HepG2 (cell line): Measurements from ENCODE around the gene UBQLN1. TPM values are rescaled to one million over a fixed set of nuclear protein-coding genes. Genes with fewer than 3 reads are reported as not detected.
A peak's percentile ranks its signal among the peaks of the same experiment; 100 is the strongest.

ENCODE experiments used
- DPF2 ChIP-seq: sonication (generic); formaldehyde crosslinking; IDR thresholded peaks from 2 replicates; pipeline ENCODE4 v1.4.0; 2020; ENCODE audit warnings: mild to moderate bottlenecking, low read depth, missing genetic modification reagents, borderline replicate concordance
- KAT8 ChIP-seq: IDR thresholded peaks from 2 replicates; pipeline ENCODE4 v1.6.1; 2016; ENCODE audit warnings: missing genetic modification reagents, missing compliant biosample characterization
- POLR2A ChIP-seq, 2 experiments: IDR thresholded peaks; 2 replicates each; pipeline ENCODE4 v1.6.1; 2011; ENCODE audit warnings: low read depth in 2 of 2, low read length in 2 of 2, mild to moderate bottlenecking in 1 of 2, moderate library complexity in 1 of 2; ENCODE audit not compliant: insufficient read depth in 1 of 2
- PRPF4 ChIP-seq: fragments of 200-400 bp; formaldehyde crosslinking; IDR thresholded peaks from 2 replicates; pipeline ENCODE4 v1.6.1; 2016; ENCODE audit warnings: low read length, low read depth; ENCODE audit not compliant: poor library complexity, severe bottlenecking
- RARG ChIP-seq: sonication (generic); formaldehyde crosslinking; IDR thresholded peaks from 2 replicates; pipeline ENCODE4 v1.4.0; 2020; ENCODE audit warnings: low read depth, mild to moderate bottlenecking, missing genetic modification reagents
- SMC3 ChIP-seq: IDR thresholded peaks from 2 replicates; pipeline ENCODE4 v1.6.1; 2011; ENCODE audit warnings: low read length, improper control_type of control experiment
- STAT5B ChIP-seq: sonication (generic); formaldehyde crosslinking; IDR thresholded peaks from 2 replicates; pipeline ENCODE4 v1.4.0; 2020; ENCODE audit warnings: missing genetic modification reagents
- THYN1 ChIP-seq: sonication (generic); formaldehyde crosslinking; IDR thresholded peaks from 2 replicates; pipeline ENCODE4 v1.8.1; 2023; ENCODE audit warnings: low read depth, mild to moderate bottlenecking, moderate library complexity, missing genetic modification reagents, borderline replicate concordance
- ZFP1 ChIP-seq: IDR thresholded peaks from 2 replicates; pipeline ENCODE4 v1.6.1; 2016
- ZFP37 ChIP-seq: sonication (generic); formaldehyde crosslinking; IDR thresholded peaks from 2 replicates; pipeline ENCODE4 v1.4.0; 2020; ENCODE audit warnings: missing genetic modification reagents, borderline replicate concordance
- ZMAT3 ChIP-seq: sonication (generic); formaldehyde crosslinking; conservative IDR thresholded peaks from 2 replicates; pipeline ENCODE4 v1.7.0; 2021; ENCODE audit warnings: missing genetic modification reagents
- ZNF557 ChIP-seq: sonication (generic); formaldehyde crosslinking; IDR thresholded peaks from 2 replicates; pipeline ENCODE4 v1.4.0; 2020; ENCODE audit warnings: missing genetic modification reagents
- ZNF572 ChIP-seq: sonication (generic); formaldehyde crosslinking; IDR thresholded peaks from 2 replicates; pipeline ENCODE4 v1.5.1; 2020; ENCODE audit warnings: mild to moderate bottlenecking, missing genetic modification reagents
- ZNF672 ChIP-seq: sonication (generic); formaldehyde crosslinking; IDR thresholded peaks from 2 replicates; pipeline ENCODE4 v1.8.1; 2022; ENCODE audit warnings: missing genetic modification reagents
- ZNF766 ChIP-seq: sonication (generic); formaldehyde crosslinking; IDR thresholded peaks from 2 replicates; pipeline ENCODE4 v1.5.0; 2020; ENCODE audit warnings: missing genetic modification reagents, borderline replicate concordance
- ZNF839 ChIP-seq: sonication (generic); formaldehyde crosslinking; IDR thresholded peaks from 2 replicates; pipeline ENCODE4 v1.4.0; 2020; ENCODE audit warnings: missing genetic modification reagents, mild to moderate bottlenecking, borderline replicate concordance
- ZSCAN31 ChIP-seq: sonication (generic); formaldehyde crosslinking; IDR thresholded peaks from 2 replicates; pipeline ENCODE4 v1.5.0; 2020; ENCODE audit warnings: low read depth, mild to moderate bottlenecking, missing genetic modification reagents
- polyA plus RNA-seq, 8 experiments: library from polyadenylated mRNA; depleted of rRNA in 3 of 8; stranded (reverse) in 7 of 8; unstranded in 1 of 8; fragments of >200 nt; fragmentation: Illumina TruSeq in 4 of 8; extraction: Trizol in 4 of 8; gene quantifications; 2 replicates each; pipeline versions ENCODE4 v1.2.1 to v1.2.3, GENCODE V29; 2011 to 2016; ENCODE audit warnings: low read depth in 4 of 8, missing spikeins in 1 of 8, mixed read lengths in 1 of 8; ENCODE audit not compliant: insufficient read depth in 1 of 8
- total RNA-seq, 5 experiments: library from RNA; depleted of rRNA; stranded (reverse); fragments of >200 nt; fragmentation: Illumina TruSeq; extraction: Trizol; gene quantifications; 2 replicates each; pipeline ENCODE4 v1.2.3, GENCODE V29; 2016; ENCODE audit warnings: low read depth in 1 of 5
- TF ChIP-seq, protein P1 (sequence below), 2 experiments: sonication (generic) in 1 of 2; formaldehyde crosslinking in 1 of 2; IDR thresholded peaks; 2 replicates each; pipeline versions ENCODE4 v1.5.1 to v1.6.1; 2011 to 2020; ENCODE audit warnings: borderline replicate concordance in 1 of 2, low read depth in 1 of 2, low read length in 1 of 2, mild to moderate bottlenecking in 1 of 2, missing genetic modification reagents in 1 of 2, moderate library complexity in 1 of 2
- TF ChIP-seq, protein P2 (sequence below): sonication (generic); formaldehyde crosslinking; IDR thresholded peaks from one replicate; pipeline ENCODE4 v1.5.1; 2020; ENCODE audit warnings: mild to moderate bottlenecking, missing genetic modification reagents; ENCODE audit errors: not compliant biosample characterization

UBQLN1 gene
- total and polyA plus RNA-seq, 2 of the 13 experiments (the other 11 are each of a cell fraction or from before 2014, with no cell fraction given), result 78.1 to 83.8 TPM

DNA sequence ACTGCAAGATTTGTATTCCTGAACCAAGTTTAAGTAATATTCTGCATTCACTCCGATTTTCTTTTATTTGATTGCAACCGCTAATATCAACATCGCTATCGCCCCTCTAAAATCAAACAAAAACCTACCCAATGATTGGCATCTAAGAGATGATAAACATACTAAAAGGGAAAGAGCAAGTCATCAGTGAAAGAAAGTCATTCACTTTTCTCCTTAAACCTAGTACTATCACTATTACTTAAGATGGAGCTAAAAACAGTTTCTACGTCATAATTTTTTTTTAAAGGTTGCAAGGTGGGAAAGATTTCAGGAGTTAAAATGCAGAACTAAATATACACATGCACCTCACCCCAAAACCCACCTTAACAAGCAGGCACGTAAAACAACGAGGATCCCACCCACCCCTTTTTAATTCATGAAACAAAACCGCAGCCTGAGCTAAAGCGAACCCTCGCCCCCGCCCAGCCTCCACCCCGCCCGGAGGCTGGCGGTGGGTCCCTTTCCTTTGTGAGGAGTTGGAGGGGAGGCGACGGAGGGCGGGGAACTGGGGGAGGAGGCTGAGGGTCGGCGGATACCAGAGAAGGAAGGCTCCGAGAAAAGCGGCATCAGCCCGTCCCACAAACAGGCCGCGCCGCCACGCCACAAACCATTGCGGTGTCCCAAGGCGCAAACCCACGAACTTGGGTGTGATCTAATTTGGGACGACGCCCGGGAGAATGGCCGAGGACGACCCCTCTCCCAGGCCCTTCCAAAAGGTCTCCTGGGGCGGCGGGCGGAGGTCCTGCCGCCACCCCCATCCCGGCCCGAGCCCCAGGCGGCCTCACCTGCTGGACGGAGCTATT lies 861 bp downstream of the UBQLN1 start (continued):
- TF ChIP-seq ZNF839 (CRISPR knock-in tag) (peak; percentile 53; the same call in 1 of the 2 replicates), PRPF4 (no peak), ZNF557 (CRISPR knock-in tag) (0 out of 2 replicates have a peak, but pooled peaks have one; percentile 54), THYN1 (CRISPR knock-in tag) (no peak), ZNF766 (CRISPR knock-in tag) (0 out of 2 replicates have a peak, but pooled peaks have one; percentile 5), ZSCAN31 (no peak), ZNF572 (CRISPR knock-in tag) (no peak), SMC3 (no peak), ZNF672 (no peak), POLR2A (IDR thresholded peaks at IDR 0.05; ENCODE audit: insufficient read depth in 1 of 2, low read depth in 2 of 2, low read length in 2 of 2) (no peak), DPF2 (no peak), KAT8 (CRISPR knock-in tag) (no peak), RARG (CRISPR knock-in tag) (no peak), STAT5B (CRISPR knock-in tag) (no peak), ZMAT3 (CRISPR knock-in tag) (no peak), ZFP37 (no peak), ZFP1 (CRISPR knock-in tag) (no peak)
- TF ChIP-seq, protein P1, sequence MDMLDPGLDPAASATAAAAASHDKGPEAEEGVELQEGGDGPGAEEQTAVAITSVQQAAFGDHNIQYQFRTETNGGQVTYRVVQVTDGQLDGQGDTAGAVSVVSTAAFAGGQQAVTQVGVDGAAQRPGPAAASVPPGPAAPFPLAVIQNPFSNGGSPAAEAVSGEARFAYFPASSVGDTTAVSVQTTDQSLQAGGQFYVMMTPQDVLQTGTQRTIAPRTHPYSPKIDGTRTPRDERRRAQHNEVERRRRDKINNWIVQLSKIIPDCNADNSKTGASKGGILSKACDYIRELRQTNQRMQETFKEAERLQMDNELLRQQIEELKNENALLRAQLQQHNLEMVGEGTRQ (IDR thresholded peaks at IDR 0.05; ENCODE audit: low read depth, low read length), result no peak
- TF ChIP-seq, protein P1 (CRISPR knock-in tag; IDR thresholded peaks at IDR 0.05; ENCODE audit: borderline replicate concordance), result no peak
- TF ChIP-seq, protein P2, sequence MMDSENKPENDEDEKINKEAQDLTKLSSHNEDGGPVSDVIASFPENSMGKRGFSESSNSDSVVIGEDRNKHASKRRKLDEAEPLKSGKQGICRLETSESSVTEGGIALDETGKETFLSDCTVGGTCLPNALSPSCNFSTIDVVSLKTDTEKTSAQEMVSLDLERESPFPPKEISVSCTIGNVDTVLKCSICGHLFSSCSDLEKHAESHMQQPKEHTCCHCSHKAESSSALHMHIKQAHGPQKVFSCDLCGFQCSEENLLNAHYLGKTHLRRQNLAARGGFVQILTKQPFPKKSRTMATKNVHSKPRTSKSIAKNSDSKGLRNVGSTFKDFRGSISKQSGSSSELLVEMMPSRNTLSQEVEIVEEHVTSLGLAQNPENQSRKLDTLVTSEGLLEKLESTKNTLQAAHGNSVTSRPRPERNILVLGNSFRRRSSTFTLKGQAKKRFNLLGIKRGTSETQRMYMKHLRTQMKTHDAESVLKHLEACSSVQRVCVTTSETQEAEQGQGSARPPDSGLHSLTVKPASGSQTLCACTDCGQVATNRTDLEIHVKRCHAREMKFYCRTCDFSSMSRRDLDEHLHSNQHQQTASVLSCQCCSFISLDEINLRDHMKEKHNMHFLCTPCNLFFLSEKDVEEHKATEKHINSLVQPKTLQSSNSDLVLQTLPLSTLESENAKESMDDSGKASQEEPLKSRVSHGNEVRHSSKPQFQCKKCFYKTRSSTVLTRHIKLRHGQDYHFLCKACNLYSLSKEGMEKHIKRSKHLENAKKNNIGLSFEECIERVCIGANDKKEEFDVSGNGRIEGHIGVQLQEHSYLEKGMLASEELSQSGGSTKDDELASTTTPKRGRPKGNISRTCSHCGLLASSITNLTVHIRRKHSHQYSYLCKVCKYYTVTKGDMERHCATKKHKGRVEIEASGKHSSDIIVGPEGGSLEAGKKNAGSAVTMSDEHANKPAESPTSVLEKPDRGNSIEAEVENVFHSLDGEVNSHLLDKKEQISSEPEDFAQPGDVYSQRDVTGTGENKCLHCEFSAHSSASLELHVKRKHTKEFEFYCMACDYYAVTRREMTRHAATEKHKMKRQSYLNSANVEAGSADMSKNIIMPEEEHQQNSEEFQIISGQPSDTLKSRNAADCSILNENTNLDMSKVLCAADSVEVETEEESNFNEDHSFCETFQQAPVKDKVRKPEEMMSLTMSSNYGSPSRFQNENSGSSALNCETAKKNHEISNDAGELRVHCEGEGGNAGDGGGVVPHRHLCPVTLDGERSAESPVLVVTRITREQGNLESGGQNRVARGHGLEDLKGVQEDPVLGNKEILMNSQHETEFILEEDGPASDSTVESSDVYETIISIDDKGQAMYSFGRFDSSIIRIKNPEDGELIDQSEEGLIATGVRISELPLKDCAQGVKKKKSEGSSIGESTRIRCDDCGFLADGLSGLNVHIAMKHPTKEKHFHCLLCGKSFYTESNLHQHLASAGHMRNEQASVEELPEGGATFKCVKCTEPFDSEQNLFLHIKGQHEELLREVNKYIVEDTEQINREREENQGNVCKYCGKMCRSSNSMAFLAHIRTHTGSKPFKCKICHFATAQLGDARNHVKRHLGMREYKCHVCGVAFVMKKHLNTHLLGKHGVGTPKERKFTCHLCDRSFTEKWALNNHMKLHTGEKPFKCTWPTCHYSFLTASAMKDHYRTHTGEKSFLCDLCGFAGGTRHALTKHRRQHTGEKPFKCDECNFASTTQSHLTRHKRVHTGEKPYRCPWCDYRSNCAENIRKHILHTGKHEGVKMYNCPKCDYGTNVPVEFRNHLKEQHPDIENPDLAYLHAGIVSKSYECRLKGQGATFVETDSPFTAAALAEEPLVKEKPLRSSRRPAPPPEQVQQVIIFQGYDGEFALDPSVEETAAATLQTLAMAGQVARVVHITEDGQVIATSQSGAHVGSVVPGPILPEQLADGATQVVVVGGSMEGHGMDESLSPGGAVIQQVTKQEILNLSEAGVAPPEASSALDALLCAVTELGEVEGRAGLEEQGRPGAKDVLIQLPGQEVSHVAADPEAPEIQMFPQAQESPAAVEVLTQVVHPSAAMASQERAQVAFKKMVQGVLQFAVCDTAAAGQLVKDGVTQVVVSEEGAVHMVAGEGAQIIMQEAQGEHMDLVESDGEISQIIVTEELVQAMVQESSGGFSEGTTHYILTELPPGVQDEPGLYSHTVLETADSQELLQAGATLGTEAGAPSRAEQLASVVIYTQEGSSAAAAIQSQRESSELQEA (CRISPR knock-in tag), result no peak
